AML-193 (cell line): ENCODE results near the gene NENF.
"Not testable (repeated sequence)": the region's sequence is repeated elsewhere in the genome, so short reads cannot be mapped to it uniquely, and the experiment has no call there.

ENCODE experiments used
- DNase-seq, 2 experiments: peaks; one replicate each; lab custom pipeline; 2025; lab: John Stamatoyannopoulos, UW

The NENF gene

GRCh38 chr1:212432661-212433576 is at the start of gene NENF:
Gene NENF (plus strand): TSS chr1:212432920. CDS start chr1:212432944, 24 bp downstream.
- peak; percentile 51 to 73 for DNase-seq

- DNase-seq: no peak
Observed at GRCh38 chr1:212386029-212386428, 46.7 kb upstream of the NENF start.

- no peak for DNase-seq
Observed at GRCh38 chr1:212388985-212389716, 43.6 kb upstream of the NENF start.

GRCh38 chr1:212395678-212396437 is 36.9 kb upstream of the NENF start:
- DNase-seq: not testable (repeated sequence)

GRCh38 chr1:212396638-212397037 is 36.1 kb upstream of the NENF start:
- no peak for DNase-seq

- DNase-seq: no peak
Observed at GRCh38 chr1:212397171-212397570, 35.5 kb upstream of the NENF start.

- DNase-seq: no peak
Observed at GRCh38 chr1:212401042-212401441, 31.7 kb upstream of the NENF start.

GRCh38 chr1:212401838-212402582 is 30.7 kb upstream of the NENF start:
- DNase-seq: no peak

- no peak for DNase-seq
Observed at GRCh38 chr1:212402666-212403321, 29.9 kb upstream of the NENF start.

GRCh38 chr1:212410231-212410820 is 22.4 kb upstream of the NENF start:
- DNase-seq: peak; percentile 10 to 14

GRCh38 chr1:212412374-212412773 is 20.3 kb upstream of the NENF start:
- DNase-seq: no peak

- peak; percentile 11 to 25 for DNase-seq
Observed at GRCh38 chr1:212413902-212414327, 18.8 kb upstream of the NENF start.

GRCh38 chr1:212414328-212415106 is 18.2 kb upstream of the NENF start, which contains the start of gene PACC1:
Gene PACC1 (minus strand): TSS chr1:212414886. CDS start chr1:212414757, 129 bp downstream.
- peak; percentile 94 to 95 for DNase-seq

- peak; percentile 21 to 47 for DNase-seq
Observed at GRCh38 chr1:212415107-212415841, 17.4 kb upstream of the NENF start.

- DNase-seq: no peak
Observed at GRCh38 chr1:212421165-212421564, 11.6 kb upstream of the NENF start.

GRCh38 chr1:212423879-212424278 is 8.8 kb upstream of the NENF start:
- DNase-seq: no peak

GRCh38 chr1:212428496-212428895 is 4.2 kb upstream of the NENF start:
- DNase-seq: peak; percentile 53 to 54

GRCh38 chr1:212430416-212430815 is 2.3 kb upstream of the NENF start:
- DNase-seq: no peak

- DNase-seq: no peak
Observed at GRCh38 chr1:212430955-212431394, 1.7 kb upstream of the NENF start.
